Posterior vena cava (tissue), 2 donors: ENCODE measurements around the gene PYGB. TPM values are rescaled to one million over a fixed set of nuclear protein-coding genes. Genes with fewer than 3 reads are reported as not detected.
"Not testable (repeated sequence)": the region's sequence is repeated elsewhere in the genome, so short reads cannot be mapped to it uniquely, and the experiment has no call there.

Experiments
- DNase-seq: peaks from one replicate; pipeline ENCODE4 v3.0.0-alpha.2; 2020; ENCODE audit warnings: low spot score
- intact Hi-C, 2 donors: fragments of 100-400 bp; cut with DNase I; formaldehyde crosslinking; loops; one replicate each; pipeline versions ENCODE4 v1.14.1 to v1.14.2; 2022 to 2023
- total RNA-seq, 2 donors: library from RNA; stranded (reverse); fragmentation: NEBNext Ultra II Directional; extraction: Animal tissue kit (Norgen Biotek cat#: 25700); gene quantifications; one replicate each; pipeline ENCODE4 v1.2.1, GENCODE V29; 2021
- donor health status: DM: yes; HTN: yes; CAD: no.
- donor health status: DM: yes; HTN: yes; CAD: no.

Gene PYGB
- total RNA-seq, 2 donors from 2014 or later: 132 to 155 TPM

DNA sequence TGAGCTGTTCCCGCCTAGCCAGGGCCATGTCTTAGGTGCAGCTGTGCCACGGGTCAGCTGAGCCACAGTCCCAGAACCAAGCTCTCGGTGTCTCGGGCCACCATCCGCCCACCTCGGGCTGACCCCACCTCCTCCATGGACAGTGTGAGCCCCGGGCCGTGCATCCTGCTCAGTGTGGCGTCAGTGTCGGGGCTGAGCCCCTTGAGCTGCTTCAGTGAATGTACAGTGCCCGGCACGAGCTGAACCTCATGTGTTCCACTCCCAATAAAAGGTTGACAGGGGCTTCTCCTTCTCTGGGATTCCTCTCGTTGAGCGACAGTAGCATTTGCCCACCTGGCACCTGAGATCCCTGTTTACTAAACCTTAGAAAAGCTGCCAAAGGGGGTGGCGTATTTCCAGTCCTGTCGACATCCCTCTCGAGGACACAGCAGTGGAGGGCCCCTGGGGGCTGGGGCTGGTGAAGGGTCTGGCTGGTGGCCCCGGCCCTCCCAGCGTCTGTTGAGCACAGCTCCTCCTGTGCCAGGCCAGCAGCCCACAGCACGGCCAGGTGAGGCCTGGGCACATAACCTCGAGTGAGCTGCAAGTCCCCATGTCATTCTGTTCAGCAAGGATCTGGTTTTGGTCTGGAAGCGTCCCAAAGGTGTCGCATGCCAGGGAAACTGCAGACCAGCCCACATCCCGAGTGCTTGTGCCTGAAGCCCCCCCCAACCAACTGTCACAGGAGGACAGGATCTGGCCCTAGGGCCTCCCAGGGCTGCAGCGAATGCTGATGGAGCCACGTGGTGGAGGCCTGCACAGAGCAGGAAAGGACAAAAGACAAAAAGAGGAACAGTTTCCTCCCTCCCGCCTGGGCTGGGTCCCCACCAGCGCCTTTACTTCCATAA is 21.2 kb upstream of the PYGB start:
- DNase-seq: peak; percentile 83
- intact Hi-C loops: no loop called here

DNA sequence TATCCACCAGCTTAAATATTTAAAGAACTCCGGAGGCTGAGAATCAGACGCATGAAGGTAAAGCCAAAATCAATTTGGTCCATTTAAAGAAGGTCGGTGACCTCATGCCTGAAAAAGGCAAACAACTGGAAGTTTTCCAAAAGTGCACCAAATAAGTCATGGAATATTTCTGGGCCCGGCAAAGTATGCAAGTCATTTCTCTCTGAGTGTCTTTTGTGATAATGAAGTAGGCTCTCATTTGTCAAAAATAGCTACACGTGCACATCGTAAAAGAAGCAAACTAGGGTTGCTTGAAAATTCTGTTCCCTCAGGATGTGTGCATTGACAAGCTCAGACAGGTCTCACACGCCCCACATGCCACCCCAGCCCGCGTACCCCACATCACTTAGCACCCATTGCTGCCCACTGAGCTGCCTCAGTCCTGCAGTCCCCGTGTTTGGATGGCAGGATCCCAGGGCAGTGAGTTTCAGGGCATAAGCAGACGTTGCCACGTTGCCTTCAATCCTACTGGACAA is 20.5 kb upstream of the PYGB start:
- peak; percentile 67 for DNase-seq

GRCh38 chr20:25229486-25230165 is 18.3 kb upstream of the PYGB start:
- peak; percentile 38 for DNase-seq
- intact Hi-C loops: no loop called here

More for the DNA sequence above, 20.5 kb upstream of the PYGB start:
- intact Hi-C loops: no loop called here

DNA sequence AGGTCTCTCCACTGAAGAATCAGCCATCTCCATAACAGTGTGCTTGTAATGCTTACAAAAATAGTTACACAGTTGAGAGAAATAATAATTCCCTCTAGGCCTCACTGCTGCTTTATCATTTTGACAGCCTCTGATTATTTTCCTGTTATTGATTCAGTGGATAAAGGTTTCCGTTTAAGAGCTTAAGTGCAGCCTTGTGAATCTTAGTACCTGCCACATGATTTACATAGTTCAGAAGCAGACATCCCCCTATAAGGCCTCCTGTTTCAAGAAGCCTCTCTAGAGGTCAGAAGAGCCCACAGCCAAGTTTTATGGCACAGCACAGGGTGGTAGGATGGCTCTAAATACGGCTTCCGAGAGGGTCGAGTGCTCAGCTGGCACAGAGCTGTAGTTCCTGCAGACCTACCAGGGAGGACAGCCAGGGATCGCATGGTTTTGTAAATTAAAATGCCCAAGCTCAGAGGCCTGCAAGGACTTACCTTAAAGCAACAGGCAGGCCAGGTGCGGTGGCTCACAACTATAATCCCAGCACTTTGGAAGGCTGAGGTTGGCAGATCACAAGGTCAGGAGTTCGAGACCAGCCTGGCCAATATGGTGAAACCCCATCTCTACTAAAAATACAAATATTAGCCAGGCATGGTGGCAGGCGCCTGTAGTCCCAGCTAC is 17.6 kb upstream of the PYGB start:
- DNase-seq: peak; percentile 17
- intact Hi-C loops: no loop called here

DNA sequence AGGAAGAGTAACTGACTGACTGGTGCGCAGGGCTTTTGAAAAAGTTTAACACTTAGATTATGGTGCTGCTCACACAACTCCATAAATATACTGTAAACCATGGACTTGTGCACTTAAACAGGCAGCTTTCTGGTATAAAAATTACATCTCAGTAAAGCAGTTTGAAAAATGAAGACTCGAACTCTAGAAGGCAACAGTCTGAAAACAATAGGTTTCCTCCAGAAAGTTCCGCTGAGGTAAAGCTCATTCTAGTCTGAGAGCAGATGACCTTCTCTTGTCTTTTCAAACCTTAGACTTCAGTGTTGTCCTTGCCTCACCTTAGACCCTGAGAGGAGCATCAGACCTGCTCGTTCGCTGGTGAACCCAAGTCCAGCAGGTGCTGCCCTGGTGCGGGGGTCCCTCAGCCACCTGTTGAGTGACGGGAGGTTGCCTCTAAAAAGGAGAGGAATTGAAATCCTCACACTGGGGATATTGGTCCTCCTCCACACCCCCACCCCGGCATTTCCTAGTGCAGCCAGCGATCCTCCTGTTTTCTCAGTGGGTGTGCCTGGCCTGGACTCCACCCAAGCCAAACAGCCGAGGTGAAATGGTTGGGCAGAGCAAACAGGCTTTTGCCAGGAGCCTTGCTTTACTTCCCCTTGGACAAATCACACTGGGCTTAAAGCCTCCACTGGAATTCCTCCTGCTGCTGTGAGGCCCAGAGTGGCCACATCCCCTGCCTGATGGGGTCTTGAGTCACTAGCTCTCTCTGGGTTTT is 14.7 kb upstream of the PYGB start:
- peak; percentile 90 for DNase-seq
- intact Hi-C loops: no loop called here

GRCh38 chr20:25234009-25234849 is 13.7 kb upstream of the PYGB start:
- intact Hi-C loops: not testable (repeated sequence)
- peak; percentile 41 for DNase-seq

DNA sequence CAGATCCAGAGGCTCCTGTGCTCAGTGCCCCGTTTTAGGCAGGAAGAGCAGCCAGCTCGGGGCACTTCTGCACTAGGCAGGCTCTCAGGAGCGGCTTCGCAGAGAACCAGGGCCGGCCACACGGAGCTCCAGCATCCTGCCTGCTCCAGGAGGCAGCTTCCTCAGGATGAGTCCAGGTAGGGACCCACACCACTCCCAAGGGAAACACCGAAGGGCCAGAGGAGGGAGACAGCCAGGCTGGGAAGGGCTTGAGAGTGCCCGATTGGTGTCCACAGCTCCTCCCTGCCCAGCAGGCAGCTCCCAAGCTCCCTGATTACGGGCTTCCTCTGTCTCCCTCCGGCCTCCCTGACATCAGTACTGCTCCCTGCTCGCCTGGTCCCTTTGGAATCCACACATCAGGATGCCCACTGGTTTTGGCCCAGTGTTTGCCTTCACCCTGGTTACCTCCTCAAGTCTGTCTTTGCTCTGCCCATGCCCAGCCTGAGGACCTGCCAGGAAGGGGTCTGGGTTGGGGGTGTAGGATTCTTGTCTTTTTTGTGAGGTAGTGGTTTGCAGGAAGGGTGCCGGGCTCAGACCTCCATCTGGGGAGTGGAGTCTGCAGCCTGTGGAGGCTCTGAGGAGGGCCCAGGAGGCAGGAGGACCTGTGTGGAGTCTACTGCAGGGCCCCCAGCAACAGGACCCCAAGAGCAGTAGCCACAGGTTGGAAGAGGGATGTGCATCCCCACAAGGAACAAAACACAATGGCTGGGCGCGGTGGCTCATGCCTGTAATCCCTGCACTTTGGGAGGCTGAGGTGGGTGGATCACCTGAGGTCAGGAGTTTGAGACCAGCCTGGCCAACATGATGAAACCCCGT is 11.2 kb upstream of the PYGB start:
- peak; percentile 56 for DNase-seq
- intact Hi-C loops: no loop called here

- intact Hi-C loops: no loop called here
Measured at GRCh38 chr20:25237610-25238318, 10.1 kb upstream of the PYGB start.

DNA sequence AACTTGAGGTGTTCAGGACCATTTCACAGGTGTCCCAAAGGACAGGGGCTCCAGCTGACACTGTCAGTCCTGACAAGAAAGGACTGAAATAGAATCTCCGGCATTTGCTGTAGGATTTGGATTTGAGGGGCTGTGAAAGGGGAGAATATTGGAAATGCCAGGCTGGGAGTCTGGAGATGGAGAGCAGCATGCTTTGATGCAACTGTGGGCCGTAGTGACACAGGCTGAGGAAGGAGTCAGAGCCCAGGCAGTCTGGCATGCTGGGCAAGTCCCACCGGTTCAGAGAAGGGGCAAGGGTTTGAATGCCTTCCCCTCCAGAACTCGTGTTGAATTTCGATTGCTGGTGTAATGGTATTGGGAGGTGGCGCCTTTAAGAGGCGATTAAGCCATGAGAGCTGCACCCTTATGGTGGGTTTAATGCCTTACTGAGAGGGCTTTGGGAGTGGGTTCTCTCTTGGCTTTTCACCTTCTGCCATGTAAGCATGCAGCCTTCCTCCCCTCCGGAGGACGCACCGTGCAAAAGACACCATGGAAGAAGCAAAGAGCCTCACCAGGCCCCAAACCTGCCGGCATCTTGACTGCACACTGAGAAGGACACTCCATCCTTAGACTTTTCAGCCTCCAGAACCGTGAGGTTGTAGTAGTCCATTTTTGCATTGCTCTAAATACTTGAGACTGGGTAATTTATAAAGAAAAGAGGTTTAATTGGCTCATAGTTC is 9.4 kb upstream of the PYGB start:
- DNase-seq: peak; percentile 68
- intact Hi-C loops: no loop called here

More at GRCh38 chr20:25237610-25238318, 10.1 kb upstream of the PYGB start:
- peak; percentile 90 for DNase-seq

GRCh38 chr20:25239387-25240370 is 8.2 kb upstream of the PYGB start:
- DNase-seq: peak; percentile 63
- intact Hi-C loops: no loop called here

DNA sequence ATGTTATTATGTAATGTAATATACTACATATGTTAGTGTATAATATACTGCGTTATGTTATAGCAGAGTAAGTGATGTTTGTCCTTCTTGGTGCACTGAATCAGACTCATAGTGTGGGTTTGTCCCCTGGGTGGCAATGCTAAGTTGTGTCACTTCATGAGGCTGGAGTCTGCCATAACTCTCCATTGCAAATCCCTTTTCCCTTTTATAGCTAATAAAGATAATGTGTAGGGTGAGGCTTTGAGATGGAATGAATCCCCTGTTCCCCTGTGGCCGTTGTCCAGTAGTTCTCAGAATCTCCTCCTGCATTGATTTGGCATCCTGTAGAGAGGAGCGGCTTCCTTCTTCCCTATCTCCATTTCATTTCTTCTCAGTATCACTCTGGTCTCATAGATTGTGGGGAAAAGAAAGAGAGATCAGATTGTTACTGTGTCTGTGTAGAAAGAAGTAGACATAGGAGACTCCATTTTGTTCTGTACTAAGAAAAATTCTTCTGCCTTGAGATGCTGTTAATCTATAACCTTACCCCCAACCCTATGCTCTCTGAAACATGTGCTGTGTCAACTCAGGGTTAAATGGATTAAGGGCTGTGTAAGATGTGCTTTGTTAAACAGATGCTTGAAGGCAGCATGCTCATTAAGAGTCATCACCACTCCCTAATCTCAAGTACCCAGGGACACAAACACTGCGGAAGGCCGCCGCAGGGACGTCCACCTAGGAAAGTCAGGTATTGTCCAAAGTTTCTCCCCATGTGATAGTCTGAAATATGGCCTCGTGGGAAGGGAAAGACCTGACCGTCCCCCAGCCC is 6.8 kb upstream of the PYGB start:
- intact Hi-C loops: not testable (repeated sequence)
- DNase-seq: peak; percentile 64

DNA sequence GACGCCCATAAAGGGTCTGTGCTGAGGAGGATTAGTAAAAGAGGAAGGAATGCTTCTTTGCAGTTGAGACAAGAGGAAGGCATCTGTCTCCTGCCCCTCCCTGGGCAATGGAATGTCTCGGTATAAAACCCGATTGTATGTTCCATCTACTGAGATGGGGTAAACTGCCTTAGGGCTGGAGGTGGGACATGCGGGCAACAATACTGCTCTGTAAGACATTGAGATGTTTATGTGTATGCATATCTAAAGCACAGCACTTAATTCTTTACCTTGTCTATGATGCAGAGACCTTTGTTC is 6.3 kb upstream of the PYGB start:
- DNase-seq, intact Hi-C loops: not testable (repeated sequence)

GRCh38 chr20:25242231-25242630 is 5.7 kb upstream of the PYGB start:
- DNase-seq: peak; percentile 17
- intact Hi-C loops: no loop called here

DNA sequence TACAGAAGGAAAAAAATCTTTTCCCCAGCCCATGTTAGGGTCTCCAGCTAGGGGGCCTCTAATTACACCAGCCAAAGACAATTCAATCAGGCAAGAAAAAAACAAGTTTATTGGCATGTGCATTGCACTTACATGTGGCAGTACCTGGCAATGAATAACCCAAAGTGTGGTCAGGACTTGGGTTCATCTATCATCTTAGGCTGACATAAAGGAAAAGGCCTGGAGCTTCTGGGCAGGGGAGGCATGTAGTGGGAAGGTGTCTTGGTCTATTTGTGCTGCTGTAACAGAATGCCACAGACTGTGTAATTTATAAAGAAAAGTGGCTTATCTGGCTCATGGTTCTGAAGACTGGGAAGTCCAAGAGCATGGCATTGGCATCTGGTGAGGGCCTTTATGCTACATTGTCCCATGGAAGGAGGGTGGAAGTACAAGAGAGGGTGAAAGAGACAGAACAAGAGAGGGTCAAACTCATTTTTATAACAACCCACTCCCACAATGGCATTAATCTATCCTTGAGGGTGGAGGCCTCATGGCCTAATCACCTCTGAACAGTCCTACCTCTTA is 4.4 kb upstream of the PYGB start:
- intact Hi-C loops: no loop called here

More for the DNA sequence above, 4.4 kb upstream of the PYGB start:
- DNase-seq: no peak
